ENCODE results near the gene TBL2. TPM values are rescaled to one million over a fixed set of nuclear protein-coding genes. Genes with fewer than 3 reads are reported as not detected.
A peak's percentile ranks its signal among the peaks of the same experiment; 100 is the strongest.

Gene TBL2
- total RNA-seq, 1 donor from 2014 or later = 55.8 TPM

DNA sequence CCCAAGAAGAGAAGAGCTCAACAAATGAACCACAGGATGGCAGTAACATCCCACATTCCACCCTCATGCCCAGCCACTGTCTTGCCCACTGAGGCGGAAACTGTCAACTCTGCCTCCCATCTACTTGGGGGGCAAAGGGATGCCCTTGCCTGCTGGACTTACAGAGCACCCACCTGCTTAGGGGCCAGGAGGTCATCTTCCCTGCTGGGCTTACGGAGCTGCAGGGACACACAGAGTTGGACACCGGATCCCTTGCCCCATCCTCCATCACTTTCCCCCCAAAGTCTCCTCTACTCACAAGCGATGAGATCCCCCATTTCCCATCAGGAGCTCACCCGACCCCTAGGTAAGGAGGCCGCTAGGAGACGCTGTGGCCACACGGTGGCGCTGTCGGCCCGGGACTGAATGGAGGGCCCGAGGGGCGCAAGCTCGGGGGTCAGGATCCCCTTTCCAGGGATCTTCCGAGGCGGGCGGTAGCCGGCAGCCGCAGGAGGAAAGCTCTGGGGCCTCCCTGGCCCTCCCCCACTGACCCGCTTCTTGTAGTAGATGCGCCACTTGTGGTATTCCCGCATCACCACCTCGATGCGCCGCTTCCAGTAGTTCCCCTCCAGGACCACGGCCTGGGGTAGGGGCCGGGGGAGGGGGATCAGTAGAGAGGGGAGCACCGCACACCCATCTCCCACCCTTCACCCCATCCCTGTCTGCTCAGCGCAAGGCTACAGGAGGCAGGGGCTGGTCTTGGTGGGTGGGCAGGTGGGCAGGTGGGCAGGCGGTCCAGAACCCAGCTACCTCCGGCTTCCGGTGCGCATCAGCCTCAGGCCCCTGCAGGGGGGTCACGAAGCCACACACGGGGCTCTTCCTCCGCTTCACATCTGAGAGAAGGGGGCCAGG lies 28.7 kb upstream of the TBL2 start:
- no peaks in the 10 kb centered on the region for H3K36me3 Mint-ChIP-seq
- H3K4me3 Mint-ChIP-seq = no peak overlapping the region
- peak; percentile 85 for DNase-seq (ENCODE audit: extremely low spot score, unreplicated experiment)
- no peaks in the 10 kb centered on the region for H3K4me1 Mint-ChIP-seq (ENCODE audit: unreplicated experiment)
- TF ChIP-seq, protein P1, sequence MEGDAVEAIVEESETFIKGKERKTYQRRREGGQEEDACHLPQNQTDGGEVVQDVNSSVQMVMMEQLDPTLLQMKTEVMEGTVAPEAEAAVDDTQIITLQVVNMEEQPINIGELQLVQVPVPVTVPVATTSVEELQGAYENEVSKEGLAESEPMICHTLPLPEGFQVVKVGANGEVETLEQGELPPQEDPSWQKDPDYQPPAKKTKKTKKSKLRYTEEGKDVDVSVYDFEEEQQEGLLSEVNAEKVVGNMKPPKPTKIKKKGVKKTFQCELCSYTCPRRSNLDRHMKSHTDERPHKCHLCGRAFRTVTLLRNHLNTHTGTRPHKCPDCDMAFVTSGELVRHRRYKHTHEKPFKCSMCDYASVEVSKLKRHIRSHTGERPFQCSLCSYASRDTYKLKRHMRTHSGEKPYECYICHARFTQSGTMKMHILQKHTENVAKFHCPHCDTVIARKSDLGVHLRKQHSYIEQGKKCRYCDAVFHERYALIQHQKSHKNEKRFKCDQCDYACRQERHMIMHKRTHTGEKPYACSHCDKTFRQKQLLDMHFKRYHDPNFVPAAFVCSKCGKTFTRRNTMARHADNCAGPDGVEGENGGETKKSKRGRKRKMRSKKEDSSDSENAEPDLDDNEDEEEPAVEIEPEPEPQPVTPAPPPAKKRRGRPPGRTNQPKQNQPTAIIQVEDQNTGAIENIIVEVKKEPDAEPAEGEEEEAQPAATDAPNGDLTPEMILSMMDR (conservative IDR thresholded peaks at IDR 0.05) = peak; percentile 99
- peak overlapping the region; percentile 36 for H3K27ac Mint-ChIP-seq
- H3K27me3 Mint-ChIP-seq = no peaks in the 10 kb centered on the region
- no peaks in the 10 kb centered on the region for H3K9me3 Mint-ChIP-seq

GRCh38 chr7:73605601-73606220 lies 27.3 kb upstream of the TBL2 start:
- no peaks in the 10 kb centered on the region for H3K36me3 Mint-ChIP-seq
- TF ChIP-seq, protein P1 (conservative IDR thresholded peaks at IDR 0.05) = no peak
- no peaks in the 10 kb centered on the region for H3K9me3 Mint-ChIP-seq
- no peak for DNase-seq (ENCODE audit: extremely low spot score, unreplicated experiment)
- H3K4me3 Mint-ChIP-seq = no peak overlapping the region
- H3K27ac Mint-ChIP-seq = no peak overlapping the region
- no peaks in the 10 kb centered on the region for H3K4me1 Mint-ChIP-seq (ENCODE audit: unreplicated experiment)
- peaks cover 3% of the 10 kb centered on the region for H3K27me3 Mint-ChIP-seq

DNA sequence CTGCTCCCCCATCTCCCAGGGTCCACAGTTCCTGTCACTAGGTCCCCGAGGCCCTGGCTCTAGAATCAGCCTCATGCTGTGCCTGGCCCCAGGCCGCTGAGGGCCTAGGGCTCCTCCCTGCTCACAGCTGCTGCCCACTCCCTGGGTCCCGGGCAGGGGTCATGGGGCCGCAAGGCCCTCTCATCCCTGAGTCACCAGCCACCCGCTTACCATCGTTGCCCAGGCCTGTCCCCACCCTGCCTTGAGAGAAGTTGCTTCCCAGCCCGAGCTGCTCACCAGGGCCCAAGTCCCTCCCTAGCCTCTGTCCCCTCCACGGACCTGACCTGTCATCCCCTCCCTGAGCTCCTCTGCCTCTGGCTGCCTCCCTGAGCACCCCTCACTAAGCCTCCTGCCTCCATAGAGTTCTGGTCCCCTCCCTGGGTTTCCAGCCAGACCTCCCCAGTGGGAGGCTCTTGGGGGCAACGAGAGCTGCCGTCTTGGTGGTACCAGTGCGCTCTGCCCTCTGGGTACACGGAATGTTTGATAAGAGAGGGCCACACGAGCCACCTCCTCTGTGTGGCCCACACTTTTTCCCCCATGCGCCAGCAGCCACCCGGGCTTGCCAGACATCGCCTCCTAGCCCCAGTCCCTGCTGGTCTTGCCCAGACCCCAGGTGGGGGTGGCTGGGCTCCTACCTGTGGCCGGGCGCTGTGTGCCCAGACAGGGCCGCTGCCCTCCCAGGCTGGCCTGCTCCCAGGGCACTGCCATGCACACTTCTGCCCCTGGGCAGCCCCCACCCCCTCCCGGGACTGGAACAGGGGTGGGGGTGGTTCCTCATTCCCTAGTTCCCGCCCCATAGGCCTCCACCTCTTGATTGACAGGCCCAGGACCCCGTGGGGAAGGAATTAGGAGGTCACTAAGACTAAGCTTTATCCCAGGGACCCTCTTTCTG lies 24.6 kb upstream of the TBL2 start:
- Mint-ChIP-seq H3K36me3 (peaks cover 4% of the 10 kb centered on the region), H3K27me3 (peaks cover 16% of the 10 kb centered on the region), H3K4me1 (ENCODE audit: unreplicated experiment) (no peaks in the 10 kb centered on the region), H3K4me3 (no peak overlapping the region), H3K9me3 (no peaks in the 10 kb centered on the region), H3K27ac (no peak overlapping the region)
- TF ChIP-seq, protein P1 (conservative IDR thresholded peaks at IDR 0.05) = no peak
- no peak for DNase-seq (ENCODE audit: extremely low spot score, unreplicated experiment)

GRCh38 chr7:73599916-73600315 lies 21.5 kb upstream of the TBL2 start:
- DNase-seq (ENCODE audit: extremely low spot score, unreplicated experiment) = no peak
- Mint-ChIP-seq H3K4me3 (no peak overlapping the region), H3K9me3 (no peaks in the 10 kb centered on the region), H3K36me3 (peaks cover 5% of the 10 kb centered on the region), H3K4me1 (ENCODE audit: unreplicated experiment) (no peaks in the 10 kb centered on the region), H3K27ac (no peak overlapping the region), H3K27me3 (peaks cover 21% of the 10 kb centered on the region)
- TF ChIP-seq, protein P1 (conservative IDR thresholded peaks at IDR 0.05) = no peak

GRCh38 chr7:73599151-73599882 lies 20.9 kb upstream of the TBL2 start:
- no peaks in the 10 kb centered on the region for H3K9me3 Mint-ChIP-seq
- no peaks in the 10 kb centered on the region for H3K4me1 Mint-ChIP-seq (ENCODE audit: unreplicated experiment)

More at GRCh38 chr7:73599151-73599882, 20.9 kb upstream of the TBL2 start:
- DNase-seq (ENCODE audit: extremely low spot score, unreplicated experiment) = no peak
- Mint-ChIP-seq H3K27ac (peak overlapping the region; percentile 29), H3K27me3 (peaks cover 21% of the 10 kb centered on the region), H3K36me3 (peaks cover 5% of the 10 kb centered on the region), H3K4me3 (no peak overlapping the region)
- TF ChIP-seq, protein P1 (conservative IDR thresholded peaks at IDR 0.05) = no peak
